ENCODE results near the gene PDLIM7.

DNA sequence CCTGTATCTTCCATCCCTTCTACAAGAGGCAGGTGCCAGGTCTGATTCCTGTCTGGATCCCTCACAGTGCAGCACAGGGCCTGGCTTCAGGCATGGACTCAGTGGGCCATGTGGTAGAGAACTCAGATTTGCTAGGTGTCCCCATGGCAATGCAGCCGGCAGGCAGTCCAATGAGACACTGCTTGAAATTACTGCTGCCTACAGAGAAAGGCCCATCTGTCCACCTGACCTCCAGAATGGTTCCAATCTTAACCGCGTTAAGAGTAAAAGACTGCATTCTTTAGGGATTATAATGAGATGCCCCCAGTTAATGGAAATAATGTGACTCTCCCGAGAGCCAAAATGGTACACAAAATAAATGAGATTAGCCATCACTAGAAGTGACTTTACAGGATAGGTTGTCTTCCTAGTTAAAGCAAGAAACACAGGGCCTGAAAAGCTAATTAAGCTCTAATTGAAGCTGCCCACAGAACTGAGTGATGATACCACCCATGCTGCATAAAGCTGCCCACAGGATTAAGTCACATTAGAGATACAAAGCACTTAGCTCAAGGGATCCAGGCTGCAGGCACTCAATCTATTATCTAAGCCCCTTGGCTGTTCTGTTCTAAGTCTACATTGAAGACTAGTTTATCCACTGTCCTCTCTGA, 45.5 kb upstream of the PDLIM7 start:
- TF ChIP-seq EZH2 (IDR thresholded peaks at IDR 0.05; ENCODE audit: borderline replicate concordance, insufficient read depth, low read length, poor library complexity, severe bottlenecking) (no peak), POLR2AphosphoS5 (IDR thresholded peaks at IDR 0.05) (no peak), EP300 (conservative IDR thresholded peaks at IDR 0.05; ENCODE audit: poor library complexity, severe bottlenecking) (no peak), RAD21 (conservative IDR thresholded peaks at IDR 0.05) (no peak), TAF1 (IDR thresholded peaks at IDR 0.05; ENCODE audit: low read depth) (no peak), MXI1 (conservative IDR thresholded peaks at IDR 0.05; ENCODE audit: poor library complexity, severe bottlenecking) (no peak), SMC3 (conservative IDR thresholded peaks at IDR 0.05; ENCODE audit: poor library complexity) (no peak)
- TF ChIP-seq, protein P1, sequence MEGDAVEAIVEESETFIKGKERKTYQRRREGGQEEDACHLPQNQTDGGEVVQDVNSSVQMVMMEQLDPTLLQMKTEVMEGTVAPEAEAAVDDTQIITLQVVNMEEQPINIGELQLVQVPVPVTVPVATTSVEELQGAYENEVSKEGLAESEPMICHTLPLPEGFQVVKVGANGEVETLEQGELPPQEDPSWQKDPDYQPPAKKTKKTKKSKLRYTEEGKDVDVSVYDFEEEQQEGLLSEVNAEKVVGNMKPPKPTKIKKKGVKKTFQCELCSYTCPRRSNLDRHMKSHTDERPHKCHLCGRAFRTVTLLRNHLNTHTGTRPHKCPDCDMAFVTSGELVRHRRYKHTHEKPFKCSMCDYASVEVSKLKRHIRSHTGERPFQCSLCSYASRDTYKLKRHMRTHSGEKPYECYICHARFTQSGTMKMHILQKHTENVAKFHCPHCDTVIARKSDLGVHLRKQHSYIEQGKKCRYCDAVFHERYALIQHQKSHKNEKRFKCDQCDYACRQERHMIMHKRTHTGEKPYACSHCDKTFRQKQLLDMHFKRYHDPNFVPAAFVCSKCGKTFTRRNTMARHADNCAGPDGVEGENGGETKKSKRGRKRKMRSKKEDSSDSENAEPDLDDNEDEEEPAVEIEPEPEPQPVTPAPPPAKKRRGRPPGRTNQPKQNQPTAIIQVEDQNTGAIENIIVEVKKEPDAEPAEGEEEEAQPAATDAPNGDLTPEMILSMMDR (IDR thresholded peaks at IDR 0.05; ENCODE audit: poor library complexity, severe bottlenecking): no peak
- TF ChIP-seq, protein P2, sequence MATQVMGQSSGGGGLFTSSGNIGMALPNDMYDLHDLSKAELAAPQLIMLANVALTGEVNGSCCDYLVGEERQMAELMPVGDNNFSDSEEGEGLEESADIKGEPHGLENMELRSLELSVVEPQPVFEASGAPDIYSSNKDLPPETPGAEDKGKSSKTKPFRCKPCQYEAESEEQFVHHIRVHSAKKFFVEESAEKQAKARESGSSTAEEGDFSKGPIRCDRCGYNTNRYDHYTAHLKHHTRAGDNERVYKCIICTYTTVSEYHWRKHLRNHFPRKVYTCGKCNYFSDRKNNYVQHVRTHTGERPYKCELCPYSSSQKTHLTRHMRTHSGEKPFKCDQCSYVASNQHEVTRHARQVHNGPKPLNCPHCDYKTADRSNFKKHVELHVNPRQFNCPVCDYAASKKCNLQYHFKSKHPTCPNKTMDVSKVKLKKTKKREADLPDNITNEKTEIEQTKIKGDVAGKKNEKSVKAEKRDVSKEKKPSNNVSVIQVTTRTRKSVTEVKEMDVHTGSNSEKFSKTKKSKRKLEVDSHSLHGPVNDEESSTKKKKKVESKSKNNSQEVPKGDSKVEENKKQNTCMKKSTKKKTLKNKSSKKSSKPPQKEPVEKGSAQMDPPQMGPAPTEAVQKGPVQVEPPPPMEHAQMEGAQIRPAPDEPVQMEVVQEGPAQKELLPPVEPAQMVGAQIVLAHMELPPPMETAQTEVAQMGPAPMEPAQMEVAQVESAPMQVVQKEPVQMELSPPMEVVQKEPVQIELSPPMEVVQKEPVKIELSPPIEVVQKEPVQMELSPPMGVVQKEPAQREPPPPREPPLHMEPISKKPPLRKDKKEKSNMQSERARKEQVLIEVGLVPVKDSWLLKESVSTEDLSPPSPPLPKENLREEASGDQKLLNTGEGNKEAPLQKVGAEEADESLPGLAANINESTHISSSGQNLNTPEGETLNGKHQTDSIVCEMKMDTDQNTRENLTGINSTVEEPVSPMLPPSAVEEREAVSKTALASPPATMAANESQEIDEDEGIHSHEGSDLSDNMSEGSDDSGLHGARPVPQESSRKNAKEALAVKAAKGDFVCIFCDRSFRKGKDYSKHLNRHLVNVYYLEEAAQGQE (IDR thresholded peaks at IDR 0.05; ENCODE audit: borderline replicate concordance): no peak

Data from neural cell (in vitro differentiated cells).